ENCODE data around the gene ANO7. TPM values are rescaled to one million over a fixed set of nuclear protein-coding genes. Genes with fewer than 3 reads are reported as not detected.

The ANO7 gene
- polyA plus RNA-seq, 1 of the 3 experiments (the other 2 are of a cell fraction), result 0.81 TPM

GRCh38 chr2:241219030-241219382 lies 30.5 kb downstream of the ANO7 start:
- peaks cover 15% of the 10 kb centered on the region for H3F3A ChIP-seq (replicated peaks; ENCODE audit: insufficient read depth)
- 56% methylated on average over 4 of the region's 4 CpGs for whole genome bisulfite sequencing (ENCODE audit: low lambda C conversion rate)
- TF ChIP-seq YY1 (IDR thresholded peaks at IDR 0.05; ENCODE audit: low read depth) (no peak), TEAD4 (IDR thresholded peaks at IDR 0.05; ENCODE audit: borderline replicate concordance, insufficient read depth) (no peak), FOSL2 (IDR thresholded peaks at IDR 0.05; ENCODE audit: borderline replicate concordance, low read depth) (no peak), MEF2A (IDR thresholded peaks at IDR 0.05; ENCODE audit: borderline replicate concordance, low read depth) (no peak), FOXM1 (IDR thresholded peaks at IDR 0.05; ENCODE audit: low read depth) (no peak), SMC3 (IDR thresholded peaks at IDR 0.05; ENCODE audit: low read depth, low read length) (no peak), RXRA (IDR thresholded peaks at IDR 0.05; ENCODE audit: borderline replicate concordance, low read depth) (no peak), POLR2AphosphoS5 (IDR thresholded peaks at IDR 0.05; ENCODE audit: low read depth, low read length) (no peak), RFX5 (IDR thresholded peaks at IDR 0.05; ENCODE audit: low read length) (no peak), GABPA (IDR thresholded peaks at IDR 0.05; ENCODE audit: low read depth) (no peak), EZH2phosphoT487 (IDR thresholded peaks at IDR 0.05; ENCODE audit: borderline replicate concordance, low read depth) (no peak), EP300 (IDR thresholded peaks at IDR 0.05; ENCODE audit: borderline replicate concordance in 1 of 2, low read depth in 1 of 2, low read length in 1 of 2) (no peak), MXI1 (IDR thresholded peaks at IDR 0.05; ENCODE audit: low read depth, low read length) (no peak), RCOR1 (IDR thresholded peaks at IDR 0.05; ENCODE audit: low read length) (no peak), USF1 (IDR thresholded peaks at IDR 0.05; ENCODE audit: borderline replicate concordance, low read depth) (no peak)
- TF ChIP-seq, protein P1, sequence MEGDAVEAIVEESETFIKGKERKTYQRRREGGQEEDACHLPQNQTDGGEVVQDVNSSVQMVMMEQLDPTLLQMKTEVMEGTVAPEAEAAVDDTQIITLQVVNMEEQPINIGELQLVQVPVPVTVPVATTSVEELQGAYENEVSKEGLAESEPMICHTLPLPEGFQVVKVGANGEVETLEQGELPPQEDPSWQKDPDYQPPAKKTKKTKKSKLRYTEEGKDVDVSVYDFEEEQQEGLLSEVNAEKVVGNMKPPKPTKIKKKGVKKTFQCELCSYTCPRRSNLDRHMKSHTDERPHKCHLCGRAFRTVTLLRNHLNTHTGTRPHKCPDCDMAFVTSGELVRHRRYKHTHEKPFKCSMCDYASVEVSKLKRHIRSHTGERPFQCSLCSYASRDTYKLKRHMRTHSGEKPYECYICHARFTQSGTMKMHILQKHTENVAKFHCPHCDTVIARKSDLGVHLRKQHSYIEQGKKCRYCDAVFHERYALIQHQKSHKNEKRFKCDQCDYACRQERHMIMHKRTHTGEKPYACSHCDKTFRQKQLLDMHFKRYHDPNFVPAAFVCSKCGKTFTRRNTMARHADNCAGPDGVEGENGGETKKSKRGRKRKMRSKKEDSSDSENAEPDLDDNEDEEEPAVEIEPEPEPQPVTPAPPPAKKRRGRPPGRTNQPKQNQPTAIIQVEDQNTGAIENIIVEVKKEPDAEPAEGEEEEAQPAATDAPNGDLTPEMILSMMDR (IDR thresholded peaks at IDR 0.05), result no peak
- peak overlapping the region; percentile 55; the same call in 1 of the 2 replicates for H3K9ac ChIP-seq
- no peak for DNase-seq
- no peaks in the 10 kb centered on the region for H3K9me2 ChIP-seq
- H3K27ac ChIP-seq (ENCODE audit: low read depth in 2 of 2, low read length in 1 of 2), result no peak overlapping the region
- H2AFZ ChIP-seq (ENCODE audit: low read depth), result peak overlapping the region; percentile 26; the same call in 1 of the 2 replicates
- H3K36me3 ChIP-seq (replicated peaks in 1 of 2; ENCODE audit: control insufficient read depth in 1 of 2, insufficient read depth in 2 of 2, low read length in 1 of 2), result no peaks in the 10 kb centered on the region
- peak overlapping the region; percentile 55 to 65 for H3K4me3 ChIP-seq (ENCODE audit: low read depth in 2 of 2, low read length in 1 of 2)
- no peaks in the 10 kb centered on the region for H4K20me1 ChIP-seq (ENCODE audit: insufficient read depth)
- ChIA-PET CTCF (interaction anchor here (0.9 to 1.7 kb wide), 9 partner anchors 12 to 397 kb away, joined by 3 to 8 read pairs (median 3); no protein-coding TSS in a partner anchor), POLR2A (interaction anchor here (0.8 kb wide), 1 partner anchor 70 kb away, joined by 3 read pairs; no protein-coding TSS in a partner anchor)
- no peaks in the 10 kb centered on the region for H3K79me2 ChIP-seq (ENCODE audit: insufficient read depth)
- H3K27me3 ChIP-seq (ENCODE audit: insufficient read depth), result no peaks in the 10 kb centered on the region
- H3K4me1 ChIP-seq (ENCODE audit: control insufficient read depth in 1 of 2, insufficient read depth in 2 of 2, low read depth in 1 of 2, low read length in 1 of 2), result peaks cover 10 to 12% of the 10 kb centered on the region in 2 experiments; a peak in 2 of 4 replicates
- H3K4me2 ChIP-seq, result peak overlapping the region; percentile 90
- H3K9me3 ChIP-seq, result no peaks in the 10 kb centered on the region

GRCh38 chr2:241219856-241220356 lies 31.4 kb downstream of the ANO7 start:
- CTCF ChIA-PET, result no interaction called here
- peaks cover 15 to 21% of the 10 kb centered on the region in 2 experiments; a peak in 2 of 4 replicates for H3K4me1 ChIP-seq (ENCODE audit: control insufficient read depth in 1 of 2, insufficient read depth in 2 of 2, low read depth in 1 of 2, low read length in 1 of 2)
- no peak overlapping the region for H3K27ac ChIP-seq (ENCODE audit: low read depth in 2 of 2, low read length in 1 of 2)
- H3K9ac ChIP-seq, result no peak overlapping the region
- H3K79me2 ChIP-seq (ENCODE audit: insufficient read depth), result no peaks in the 10 kb centered on the region
- POLR2A ChIA-PET, result no interaction called here
- no peaks in the 10 kb centered on the region; the same call in 1 of the 2 replicates for H4K20me1 ChIP-seq (ENCODE audit: insufficient read depth)
- H3K4me2 ChIP-seq, result 0 out of 2 replicates have a peak overlapping the region, but pooled peaks have one; percentile 90
- no peaks in the 10 kb centered on the region for H3K27me3 ChIP-seq (ENCODE audit: insufficient read depth)
- peaks cover 19% of the 10 kb centered on the region for H3F3A ChIP-seq (replicated peaks; ENCODE audit: insufficient read depth)
- H2AFZ ChIP-seq (ENCODE audit: low read depth), result no peak overlapping the region
- H3K9me2 ChIP-seq, result no peaks in the 10 kb centered on the region
- H3K36me3 ChIP-seq (replicated peaks in 1 of 2; ENCODE audit: control insufficient read depth in 1 of 2, insufficient read depth in 2 of 2, low read length in 1 of 2), result no peaks in the 10 kb centered on the region
- WGBS (ENCODE audit: low lambda C conversion rate), result 96% methylated on average over 6 of the region's 6 CpGs
- no peak overlapping the region for H3K4me3 ChIP-seq (ENCODE audit: low read depth in 2 of 2, low read length in 1 of 2)
- TF ChIP-seq GABPA (IDR thresholded peaks at IDR 0.05; ENCODE audit: low read depth) (no peak), RFX5 (IDR thresholded peaks at IDR 0.05; ENCODE audit: low read length) (no peak), JUND (IDR thresholded peaks at IDR 0.05) (no peak), MXI1 (IDR thresholded peaks at IDR 0.05; ENCODE audit: low read depth, low read length) (no peak), MAX (IDR thresholded peaks at IDR 0.05; ENCODE audit: low read depth) (no peak), IRF3 (IDR thresholded peaks at IDR 0.05; ENCODE audit: low read depth, low read length) (no peak), CHD2 (IDR thresholded peaks at IDR 0.05; ENCODE audit: low read length, partially characterized antibody) (no peak), RCOR1 (IDR thresholded peaks at IDR 0.05; ENCODE audit: low read length) (no peak)
- TF ChIP-seq, protein P1 (IDR thresholded peaks at IDR 0.05), result no peak
- DNase-seq, result no peak
- H3K9me3 ChIP-seq, result no peaks in the 10 kb centered on the region

Data from SK-N-SH (cell line).